OCI-LY7 (cell line): ENCODE data around the gene MKNK2. TPM values are rescaled to one million over a fixed set of nuclear protein-coding genes. Genes with fewer than 3 reads are reported as not detected.

Experiments
- BruUV-seq: library from RNA; stranded (reverse); fragments of 400-500 nt; replicated peaks from 2 replicates; lab custom pipeline; 2021; lab: Mats Ljungman, UMichigan
- CTCF ChIA-PET: fragments of 300-600 bp; sonication (Branson Sonifier 250); formaldehyde crosslinking; loops from one replicate; lab custom pipeline; 2022; ENCODE audit warnings: antibody characterized with exemption; ENCODE audit not compliant: unreplicated experiment; lab: Charles Lee
- POLR2A ChIA-PET: fragments of 300-600 bp; sonication (Branson Sonifier 250); formaldehyde crosslinking; loops from one replicate; lab custom pipeline; 2022; ENCODE audit warnings: antibody characterized with exemption; lab: Charles Lee
- DNase-seq: peaks from one replicate; pipeline ENCODE4 v3.0.0-alpha.2; 2015; ENCODE audit warnings: low spot score
- H2AFZ ChIP-seq: fragments of 200-600 bp; sonication (generic), shearing (Covaris generic); 2 replicates; pipeline ENCODE4 v1.6.1; 2014; ENCODE audit warnings: mild to moderate bottlenecking, antibody characterized with exemption, low read length, moderate library complexity
- H3K27ac ChIP-seq: fragments of 200-600 bp; sonication (generic); 2 replicates; pipeline ENCODE4 v1.5.1; 2014; ENCODE audit warnings: mixed run types, low read depth, mild to moderate bottlenecking, moderate library complexity, low read length, inconsistent platforms; ENCODE audit not compliant: poor library complexity, severe bottlenecking
- H3K36me3 ChIP-seq: fragments of 200-600 bp; sonication (generic); 2 replicates; pipeline ENCODE4 v1.6.1; 2014; ENCODE audit warnings: mild to moderate bottlenecking, antibody characterized with exemption, low read length, moderate library complexity, mixed read lengths; ENCODE audit not compliant: insufficient read depth
- H3K4me1 ChIP-seq: fragments of 200-600 bp; sonication (generic); 2 replicates; pipeline ENCODE4 v1.5.1; 2014; ENCODE audit warnings: mild to moderate bottlenecking, low read length; ENCODE audit not compliant: insufficient read depth, poor library complexity, severe bottlenecking
- H3K4me2 ChIP-seq: fragments of 200-600 bp; sonication (generic); 2 replicates; pipeline ENCODE4 v1.6.1; 2014; ENCODE audit warnings: mild to moderate bottlenecking, low read length
- H3K4me3 ChIP-seq: fragments of 200-600 bp; sonication (generic); 2 replicates; pipeline ENCODE4 v1.5.1; 2014; ENCODE audit warnings: mild to moderate bottlenecking, low read depth, low read length; ENCODE audit not compliant: poor library complexity, severe bottlenecking
- H3K79me2 ChIP-seq: fragments of 200-600 bp; sonication (generic); 2 replicates; pipeline ENCODE4 v1.6.1; 2016; ENCODE audit warnings: low read depth, mild to moderate bottlenecking, low read length, moderate library complexity, mixed read lengths; ENCODE audit not compliant: insufficient read depth
- H3K9me2 ChIP-seq: fragments of 200-600 bp; sonication (generic); 2 replicates; pipeline ENCODE4 v1.6.1; 2016; ENCODE audit warnings: mild to moderate bottlenecking, low read length, mixed read lengths; ENCODE audit not compliant: insufficient read depth
- H3K9me3 ChIP-seq: fragments of 200-600 bp; sonication (generic); 2 replicates; pipeline ENCODE4 v1.6.1; 2014; ENCODE audit warnings: mild to moderate bottlenecking, mixed run types, low read length, mixed read lengths
- H4K20me1 ChIP-seq: fragments of 200-600 bp; sonication (generic); 2 replicates; pipeline ENCODE4 v1.6.1; 2014; ENCODE audit warnings: mild to moderate bottlenecking, antibody characterized with exemption, low read length, moderate library complexity, mixed read lengths; ENCODE audit not compliant: insufficient read depth
- EZH2phosphoT487 ChIP-seq: fragments of 200-600 bp; sonication (generic); IDR thresholded peaks from 2 replicates; pipeline ENCODE4 v1.6.1; 2018; ENCODE audit warnings: low read depth, borderline replicate concordance, mild to moderate bottlenecking, mixed run types, antibody characterized with exemption, low read length, moderate library complexity, mixed read lengths
- intact Hi-C: fragments of 100-400 bp; cut with micrococcal nuclease; formaldehyde crosslinking; loops from one replicate; pipeline ENCODE4 v1.10.0; 2022; ENCODE audit not compliant: unreplicated experiment
- total RNA-seq, 2 experiments: library from RNA; depleted of rRNA in 1 of 2; stranded (reverse); fragments of >200 nt in 1 of 2; shearing (Covaris generic) in 1 of 2; gene quantifications; 2 replicates each; pipeline ENCODE4 v1.2.3, GENCODE V29; 2014 to 2022
- TF ChIP-seq, protein P1 (sequence below): fragments of 200-600 bp; sonication (generic); conservative IDR thresholded peaks from 2 replicates; pipeline ENCODE4 v1.5.1; 2014; ENCODE audit warnings: mild to moderate bottlenecking, antibody characterized with exemption, low read length, moderate library complexity, mixed read lengths

MKNK2 gene
- total RNA-seq, 2 experiments from 2014 or later, result 115 to 225 TPM

DNA sequence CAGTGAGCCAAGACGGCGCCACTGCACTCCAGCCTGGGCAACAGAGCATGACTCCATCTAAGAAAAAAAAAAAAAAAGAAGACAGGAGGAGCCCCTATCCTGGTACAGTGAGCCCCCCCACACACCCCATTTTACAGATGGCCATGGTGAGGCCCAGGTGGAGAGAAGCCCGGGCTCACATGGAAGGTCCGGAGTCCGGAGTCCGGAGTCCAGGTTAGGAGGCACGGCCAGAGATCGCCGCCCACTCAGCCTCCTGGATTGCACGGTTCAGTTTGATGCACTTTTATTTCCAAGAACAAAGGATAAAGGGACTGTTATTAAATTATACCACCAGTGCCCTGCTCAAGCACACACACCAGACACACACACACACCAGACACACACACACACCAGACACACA, 24.3 kb downstream of the MKNK2 start:
- no peaks in the 10 kb centered on the region for H3K9me2 ChIP-seq
- no TSS peak for BruUV-seq

DNA sequence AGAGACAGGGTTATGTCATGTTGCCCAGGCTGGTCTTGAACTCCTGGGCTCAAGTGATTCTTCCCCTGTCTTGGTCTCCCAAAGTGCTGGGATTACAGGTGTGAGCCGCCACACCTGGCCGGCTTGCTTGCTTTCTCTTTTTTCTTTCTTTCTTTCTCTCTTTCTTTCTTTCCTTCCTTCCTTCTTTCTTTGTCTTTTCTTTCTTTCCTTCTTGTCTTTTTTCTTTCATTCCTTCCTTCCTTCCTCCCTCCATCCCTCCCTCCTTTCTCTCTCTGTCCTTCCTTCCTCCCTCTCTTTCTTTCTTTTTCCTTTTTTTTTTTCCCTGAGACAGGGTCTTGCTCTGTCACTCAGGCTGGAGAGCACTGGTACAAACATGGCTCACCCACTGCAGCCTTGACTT, 28.8 kb downstream of the MKNK2 start:
- Histone ChIP-seq H2AFZ (no peak overlapping the region), H3K4me2 (no peak overlapping the region), H3K36me3 (no peaks in the 10 kb centered on the region), H3K27ac (no peak overlapping the region), H3K9me2 (no peaks in the 10 kb centered on the region), H3K9me3 (no peaks in the 10 kb centered on the region), H3K4me1 (peaks cover 5% of the 10 kb centered on the region), H3K4me3 (no peak overlapping the region), H4K20me1 (no peaks in the 10 kb centered on the region), H3K79me2 (no peaks in the 10 kb centered on the region)
- intact Hi-C loops, result no loop called here
- POLR2A ChIA-PET, result no interaction called here
- BruUV-seq, result no TSS peak
- no peak for TF ChIP-seq EZH2phosphoT487
- TF ChIP-seq, protein P1, sequence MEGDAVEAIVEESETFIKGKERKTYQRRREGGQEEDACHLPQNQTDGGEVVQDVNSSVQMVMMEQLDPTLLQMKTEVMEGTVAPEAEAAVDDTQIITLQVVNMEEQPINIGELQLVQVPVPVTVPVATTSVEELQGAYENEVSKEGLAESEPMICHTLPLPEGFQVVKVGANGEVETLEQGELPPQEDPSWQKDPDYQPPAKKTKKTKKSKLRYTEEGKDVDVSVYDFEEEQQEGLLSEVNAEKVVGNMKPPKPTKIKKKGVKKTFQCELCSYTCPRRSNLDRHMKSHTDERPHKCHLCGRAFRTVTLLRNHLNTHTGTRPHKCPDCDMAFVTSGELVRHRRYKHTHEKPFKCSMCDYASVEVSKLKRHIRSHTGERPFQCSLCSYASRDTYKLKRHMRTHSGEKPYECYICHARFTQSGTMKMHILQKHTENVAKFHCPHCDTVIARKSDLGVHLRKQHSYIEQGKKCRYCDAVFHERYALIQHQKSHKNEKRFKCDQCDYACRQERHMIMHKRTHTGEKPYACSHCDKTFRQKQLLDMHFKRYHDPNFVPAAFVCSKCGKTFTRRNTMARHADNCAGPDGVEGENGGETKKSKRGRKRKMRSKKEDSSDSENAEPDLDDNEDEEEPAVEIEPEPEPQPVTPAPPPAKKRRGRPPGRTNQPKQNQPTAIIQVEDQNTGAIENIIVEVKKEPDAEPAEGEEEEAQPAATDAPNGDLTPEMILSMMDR, result no peak
- CTCF ChIA-PET, result interaction anchor here (0.5 kb wide), 1 partner anchor 14 kb away, joined by 3 read pairs; no protein-coding TSS in a partner anchor
- no peak for DNase-seq

More for the DNA sequence above, 24.3 kb downstream of the MKNK2 start:
- Histone ChIP-seq H2AFZ (no peak overlapping the region), H3K4me3 (no peak overlapping the region), H3K9me3 (no peaks in the 10 kb centered on the region), H3K4me1 (peaks cover 3% of the 10 kb centered on the region), H3K36me3 (no peaks in the 10 kb centered on the region), H4K20me1 (no peaks in the 10 kb centered on the region), H3K79me2 (no peaks in the 10 kb centered on the region), H3K4me2 (no peak overlapping the region), H3K27ac (no peak overlapping the region)
- no peak for TF ChIP-seq EZH2phosphoT487
- TF ChIP-seq, protein P1, result no peak
- ChIA-PET CTCF (no interaction called here), POLR2A (interaction anchor here (1.2 kb wide), 1 partner anchor 130 kb away, joined by 3 read pairs; no protein-coding TSS in a partner anchor)
- no peak for DNase-seq
- intact Hi-C loops, result no loop called here

DNA sequence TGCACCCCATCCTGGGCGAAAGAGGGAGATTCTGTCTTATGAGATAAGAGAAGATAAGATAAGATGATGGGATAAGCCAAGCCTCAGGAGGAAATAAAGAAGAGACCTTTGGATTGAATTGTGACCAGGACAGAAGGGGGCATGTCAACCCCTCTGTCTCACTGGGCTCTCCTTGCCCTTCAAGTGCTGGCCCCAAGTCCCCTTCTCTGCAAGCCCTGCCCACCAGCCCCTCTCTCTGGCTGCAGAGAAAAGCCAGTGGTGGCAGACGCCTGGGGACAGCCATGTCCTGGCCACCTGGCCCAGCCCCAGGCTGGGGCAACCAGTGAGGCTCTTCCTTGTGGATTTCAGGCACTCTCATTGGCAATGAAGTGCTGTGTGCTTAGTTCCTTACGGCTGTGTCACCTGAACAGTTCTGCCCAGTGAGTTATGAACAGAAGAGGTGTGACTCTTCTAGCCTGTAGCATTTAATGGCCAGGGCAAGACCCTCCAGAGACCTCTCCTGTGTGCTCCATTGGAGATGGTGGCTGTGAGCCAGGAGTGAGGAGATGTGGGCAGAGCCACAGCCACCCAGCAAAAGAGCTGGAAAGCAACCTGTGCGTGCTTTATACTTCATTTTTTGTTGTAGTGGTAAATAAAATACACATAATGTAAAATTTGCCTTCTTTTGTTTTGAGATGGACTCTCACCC, 29.4 kb downstream of the MKNK2 start:
- H3K4me3 ChIP-seq, result no peak overlapping the region
- H3K27ac ChIP-seq, result no peak overlapping the region
- CTCF ChIA-PET, result no interaction called here
- DNase-seq, result no peak
- TF ChIP-seq, protein P1, result no peak
- no peak for TF ChIP-seq EZH2phosphoT487
- no peaks in the 10 kb centered on the region for H4K20me1 ChIP-seq
- peaks cover 7% of the 10 kb centered on the region for H3K4me1 ChIP-seq
- POLR2A ChIA-PET, result no interaction called here
- H3K9me3 ChIP-seq, result no peaks in the 10 kb centered on the region
- no peaks in the 10 kb centered on the region for H3K79me2 ChIP-seq
- H3K9me2 ChIP-seq, result no peaks in the 10 kb centered on the region
- H2AFZ ChIP-seq, result no peak overlapping the region
- H3K36me3 ChIP-seq, result no peaks in the 10 kb centered on the region
- BruUV-seq, result no TSS peak
- no peak overlapping the region for H3K4me2 ChIP-seq
- intact Hi-C loops, result no loop called here
